HG03432 (cell line): ENCODE results near the gene TMEM263.
"Not testable (repeated sequence)": the region's sequence is repeated elsewhere in the genome, so short reads cannot be mapped to it uniquely, and the experiment has no call there.

ENCODE experiments used
- ATAC-seq: cut with Tn5 transposase; IDR thresholded peaks from one replicate; pipeline ENCODE4 v1.9.1; 2021; ENCODE audit warnings: mild to moderate bottlenecking, moderate library complexity; ENCODE audit not compliant: unreplicated experiment

The TMEM263 gene

DNA sequence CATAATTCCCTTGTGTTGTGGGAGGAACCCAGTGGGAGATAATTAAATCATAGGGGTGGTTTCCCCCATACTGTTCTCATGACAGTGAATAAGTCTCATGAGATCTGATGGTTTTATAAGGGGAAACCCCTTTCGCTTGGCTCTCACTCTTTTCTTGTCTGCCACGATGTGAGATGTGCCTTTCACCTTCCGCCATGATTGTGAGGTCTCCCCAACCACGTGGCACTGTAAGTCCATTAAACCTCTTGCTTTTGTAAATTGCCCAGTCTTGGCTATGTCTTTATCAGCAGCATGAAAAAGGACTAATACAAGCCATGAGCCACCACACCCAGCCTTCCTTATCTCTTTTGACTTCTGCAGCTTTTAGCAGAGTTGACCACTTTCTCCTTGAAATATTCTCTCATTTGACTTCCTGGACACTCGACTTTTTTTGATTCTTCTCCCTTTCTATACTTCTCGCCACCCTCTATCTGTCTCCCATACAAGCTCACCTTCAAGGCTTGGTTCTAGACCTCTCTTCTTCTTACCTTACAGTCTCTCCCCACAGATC lies 29.0 kb downstream of the TMEM263 start:
- ATAC-seq, result no peak

DNA sequence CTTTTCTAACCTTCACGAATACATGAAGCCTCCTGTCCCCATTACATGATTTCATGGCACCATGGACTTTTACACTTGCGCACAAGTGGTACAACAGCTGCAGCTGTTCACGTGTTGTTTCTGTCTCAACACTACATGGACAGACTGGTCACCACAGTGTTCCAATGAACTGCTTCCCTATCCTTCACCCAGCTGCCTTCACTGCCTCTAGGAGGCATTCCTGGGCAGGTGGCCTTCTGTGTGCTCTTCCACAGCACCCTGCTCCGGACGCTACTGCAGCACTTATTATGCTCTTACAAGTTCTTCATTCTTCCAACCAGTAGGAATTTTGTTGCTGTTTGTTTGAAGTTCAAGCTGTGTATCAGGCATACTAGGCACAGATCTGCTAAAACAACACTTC lies 29.8 kb downstream of the TMEM263 start:
- ATAC-seq, result no peak

DNA sequence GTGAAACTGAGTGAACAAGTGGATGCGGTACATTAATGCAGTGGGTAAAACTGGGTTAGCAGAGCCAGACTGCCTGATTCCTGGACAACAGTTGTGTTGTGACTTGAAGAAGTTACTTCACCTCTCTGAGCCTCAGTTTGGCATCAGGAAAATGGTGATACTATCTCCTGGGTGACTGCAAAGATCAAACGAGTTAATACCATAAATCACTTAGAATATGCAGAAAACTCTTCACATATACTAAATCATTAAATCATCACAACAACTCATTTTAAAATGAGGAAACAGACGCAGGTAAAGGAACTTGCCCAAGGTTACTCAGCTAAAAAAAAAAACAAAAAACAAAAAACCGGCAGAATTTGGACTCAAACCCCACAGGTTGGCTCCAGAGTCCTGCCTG lies 30.4 kb downstream of the TMEM263 start:
- ATAC-seq, result no peak

DNA sequence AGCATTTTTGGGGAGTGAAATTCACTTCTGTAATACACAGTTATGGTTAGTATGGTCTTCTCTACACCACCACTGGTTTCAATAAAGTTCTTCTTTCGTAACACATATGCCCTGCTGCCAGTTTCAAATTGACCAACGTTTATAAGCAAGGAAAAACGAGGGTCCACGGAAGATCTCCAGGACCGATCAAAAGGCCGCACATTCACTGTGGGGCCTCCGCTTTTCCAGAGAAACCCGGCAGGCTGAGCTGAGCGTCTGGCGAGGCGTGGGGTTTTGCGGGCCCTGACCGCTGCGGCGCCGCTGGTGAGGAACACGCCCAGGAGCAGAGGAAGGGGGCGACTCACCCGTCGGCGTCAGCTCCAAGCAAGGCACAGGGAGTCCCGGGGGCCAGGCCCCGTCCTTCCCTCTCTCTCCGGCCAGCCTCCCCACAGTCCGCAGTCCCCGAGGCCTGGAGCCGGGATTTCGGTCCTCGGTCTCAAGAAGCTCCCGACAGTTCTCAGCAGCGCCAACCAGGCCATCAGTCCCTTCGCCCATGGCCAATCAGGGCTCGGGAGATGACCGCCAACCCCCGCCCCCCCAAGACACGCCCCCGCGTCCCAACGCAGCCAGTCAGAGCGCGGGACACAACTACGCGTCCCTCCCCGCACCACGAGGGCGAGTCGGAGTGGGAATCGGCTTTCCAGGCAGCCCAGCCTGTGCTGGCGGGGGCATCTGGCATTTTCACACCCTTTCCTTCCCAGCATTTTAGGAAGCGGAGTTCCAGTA lies 31.1 kb downstream of the TMEM263 start, which contains the start of gene MTERF2:
Gene MTERF2, minus strand, starts transcription at position 522 of the 765 bp plus-strand sequence. CDS start 8,432 bp downstream, outside the sequence.
- peak; percentile 97 for ATAC-seq

DNA sequence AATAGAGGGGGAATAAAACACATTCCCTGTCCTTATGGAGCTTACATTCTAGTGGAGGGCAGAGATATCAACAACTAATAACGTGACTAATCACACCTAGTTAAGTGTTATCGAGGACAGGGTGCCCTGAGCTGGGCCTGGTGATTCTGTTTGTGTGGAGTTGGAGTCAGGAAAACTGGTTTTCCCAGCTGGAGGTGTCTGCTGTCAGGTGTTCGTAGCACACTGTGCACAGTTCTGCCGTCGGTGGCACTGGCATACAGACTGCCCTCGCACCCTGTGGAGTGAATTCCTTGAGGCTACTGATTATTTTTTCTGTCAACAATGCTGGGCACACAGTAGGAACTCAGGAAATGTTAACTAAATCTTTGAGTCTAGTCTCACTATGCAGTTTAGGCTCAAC lies 32.1 kb downstream of the TMEM263 start:
- ATAC-seq, result no peak

DNA sequence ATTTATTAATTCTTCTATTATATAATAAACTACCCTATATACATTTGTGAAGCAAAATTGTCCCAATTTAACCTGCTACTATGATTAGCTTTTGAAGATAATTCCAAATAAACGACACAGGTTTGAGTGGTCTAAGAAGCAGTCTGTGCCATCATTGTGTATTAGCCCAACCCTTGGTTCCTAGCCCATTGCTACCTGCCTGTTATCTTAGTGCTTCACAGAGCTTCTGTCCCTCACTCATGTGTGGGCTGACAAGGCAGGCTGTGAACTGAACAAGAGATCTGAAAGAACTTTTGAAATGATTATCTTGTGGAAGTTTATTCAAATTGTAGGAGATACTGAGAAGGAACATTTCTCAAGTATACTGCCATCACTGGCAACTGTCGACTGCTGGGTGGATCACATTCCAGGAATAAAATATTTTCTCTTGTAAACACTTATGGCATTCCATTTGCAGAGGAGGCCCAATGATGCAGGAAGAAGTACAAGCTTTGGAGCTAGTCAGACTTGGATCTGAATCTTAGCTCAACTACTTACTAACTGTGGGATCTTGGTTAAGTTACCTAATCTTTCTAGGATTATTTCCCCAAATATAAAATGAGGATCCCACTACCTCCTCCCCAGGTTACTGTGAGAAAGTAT lies 39.0 kb downstream of the TMEM263 start:
- ATAC-seq, result no peak

DNA sequence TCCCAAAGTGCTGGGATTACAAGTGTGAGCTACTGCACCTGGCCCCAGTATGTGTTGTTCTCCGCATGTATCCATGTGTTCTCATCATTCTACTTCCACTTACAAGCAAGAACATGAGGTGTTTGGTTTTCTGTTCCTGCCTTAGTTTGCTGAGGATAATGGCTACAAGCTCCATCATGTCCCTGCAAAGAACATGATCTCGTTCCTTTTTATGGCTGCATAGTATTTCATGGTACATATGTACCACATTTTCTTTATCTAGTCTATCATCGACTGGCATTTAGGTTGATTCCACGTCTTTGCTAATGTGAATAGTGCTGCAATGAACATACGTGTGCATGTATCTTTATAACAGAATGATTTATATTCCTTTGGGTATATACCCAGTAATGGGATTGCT lies 40.4 kb downstream of the TMEM263 start:
- ATAC-seq, result not testable (repeated sequence)

DNA sequence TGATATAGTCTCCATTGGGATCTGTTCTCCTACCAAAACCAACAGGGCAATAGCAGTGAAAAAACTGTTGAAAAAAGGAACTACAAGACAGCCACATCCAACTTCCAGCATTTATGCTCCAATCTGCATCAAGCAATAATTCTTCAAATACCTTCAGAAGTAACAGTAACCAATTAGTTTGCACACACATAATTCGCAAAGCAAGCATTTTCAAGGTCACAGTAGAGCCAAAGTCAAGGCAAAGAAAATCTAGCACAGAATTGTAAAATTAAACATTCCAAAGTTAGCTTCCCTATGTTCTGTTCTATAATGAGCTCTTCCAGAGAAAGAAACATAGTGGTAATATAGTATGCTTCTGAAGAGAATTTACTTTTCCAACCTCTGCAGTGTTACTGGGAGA lies 42.2 kb downstream of the TMEM263 start:
- no peak for ATAC-seq

DNA sequence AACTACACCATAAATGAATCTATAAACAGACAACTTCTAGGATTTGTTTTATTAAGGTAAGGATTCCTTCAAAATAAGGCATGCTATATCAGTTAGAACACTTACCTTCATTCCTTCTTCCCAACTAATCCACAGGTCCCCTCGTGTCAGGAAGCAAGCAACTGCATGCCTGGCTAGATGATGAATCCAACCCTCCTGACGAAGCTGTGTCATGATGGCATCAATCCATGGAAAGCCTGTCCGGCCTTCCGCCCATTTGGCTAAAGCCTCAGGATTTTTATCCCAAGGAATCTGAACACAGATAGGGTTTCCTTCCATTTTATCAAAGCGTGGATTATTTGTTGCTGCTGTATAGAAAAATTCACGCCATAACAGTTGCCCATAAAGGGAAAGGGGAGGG lies 43.7 kb downstream of the TMEM263 start:
- no peak for ATAC-seq

DNA sequence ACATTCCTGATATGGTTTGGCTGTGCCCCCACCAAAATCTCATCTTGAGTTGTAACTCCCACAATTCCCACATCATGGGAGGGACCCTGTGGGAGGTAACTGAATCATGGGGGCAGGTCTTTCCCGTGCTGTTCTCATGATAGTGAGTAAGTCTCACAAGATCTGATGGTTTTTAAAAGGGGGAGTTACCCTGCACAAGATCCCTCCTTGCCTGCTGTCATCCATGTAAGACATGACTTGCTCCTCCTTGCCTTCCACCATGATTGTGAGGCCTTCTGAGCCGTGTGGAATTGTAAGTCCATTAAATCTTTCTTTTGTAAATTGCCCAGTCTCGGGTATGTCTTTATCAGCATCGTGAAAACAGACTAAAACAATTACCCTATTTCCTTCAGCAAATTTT lies 47.0 kb downstream of the TMEM263 start:
- ATAC-seq, result not testable (repeated sequence)

DNA sequence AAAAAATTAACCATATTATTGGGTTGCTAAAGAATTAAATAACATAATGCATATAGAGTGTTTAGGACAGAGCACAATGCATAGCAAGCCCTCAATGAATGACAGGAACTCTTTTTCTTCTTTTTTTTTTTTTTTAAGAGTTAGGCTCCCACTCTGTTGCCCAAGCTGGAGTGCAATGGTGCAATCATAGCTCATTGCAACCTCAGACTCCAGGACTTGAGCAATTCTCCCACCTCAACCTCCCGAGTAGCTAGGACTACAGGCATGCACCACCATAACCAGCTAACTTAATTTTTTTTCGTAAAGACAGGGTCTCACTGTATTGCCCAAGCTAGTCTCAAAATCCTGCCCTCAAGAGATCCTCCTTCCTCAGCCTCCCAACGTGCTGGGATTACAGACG lies 51.7 kb downstream of the TMEM263 start:
- ATAC-seq, result no peak

DNA sequence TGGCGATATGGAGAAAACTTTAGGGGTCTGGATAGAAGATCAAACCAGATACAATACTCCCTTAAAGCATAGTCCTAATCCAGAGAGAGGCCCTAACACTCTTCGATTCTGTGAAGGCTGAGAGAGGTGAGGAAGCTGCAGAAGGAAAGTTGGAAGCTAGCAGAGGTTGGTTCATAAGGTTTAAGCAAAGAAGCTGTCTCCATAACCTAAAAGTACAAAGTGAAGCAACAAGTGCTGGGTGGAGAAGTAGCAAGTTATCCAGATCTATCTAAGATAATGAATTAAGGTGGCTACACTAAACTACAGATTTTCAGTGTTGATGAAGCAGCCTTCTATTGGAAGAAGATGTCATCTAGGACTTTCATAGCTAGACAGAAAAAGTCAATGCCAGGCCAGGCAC lies 55.8 kb downstream of the TMEM263 start:
- no peak for ATAC-seq

DNA sequence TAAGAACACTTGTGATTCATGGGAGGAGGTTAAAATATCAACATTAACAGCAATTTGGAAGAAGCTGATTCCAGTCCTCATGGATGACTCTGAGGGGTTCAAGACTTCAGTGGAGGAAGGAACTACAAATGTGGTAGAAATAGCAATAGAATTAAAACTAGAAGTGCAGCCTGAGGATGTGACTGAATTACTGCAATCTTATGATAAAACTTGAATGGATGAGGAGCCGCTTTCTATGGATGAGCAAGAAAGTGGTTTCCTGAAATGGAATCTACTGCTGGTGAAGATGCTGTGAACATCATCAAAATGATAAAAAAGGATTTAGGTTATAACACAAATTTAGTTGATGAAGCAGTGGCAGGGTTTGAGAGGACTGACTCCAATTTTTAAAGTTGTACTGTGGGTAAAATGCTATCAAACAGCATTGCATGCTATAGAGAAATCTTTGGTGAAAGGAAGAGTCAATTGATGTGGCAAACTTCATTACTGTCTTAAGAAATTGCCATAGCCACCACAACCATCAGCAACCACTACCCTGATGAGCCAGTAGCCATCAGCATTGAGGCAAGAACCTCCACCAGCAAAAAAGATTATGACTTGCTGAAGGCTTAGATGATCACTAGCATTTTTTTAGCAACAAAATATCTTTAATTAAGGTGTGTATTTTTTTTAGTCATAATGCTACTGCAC lies 57.2 kb downstream of the TMEM263 start:
- ATAC-seq, result no peak

DNA sequence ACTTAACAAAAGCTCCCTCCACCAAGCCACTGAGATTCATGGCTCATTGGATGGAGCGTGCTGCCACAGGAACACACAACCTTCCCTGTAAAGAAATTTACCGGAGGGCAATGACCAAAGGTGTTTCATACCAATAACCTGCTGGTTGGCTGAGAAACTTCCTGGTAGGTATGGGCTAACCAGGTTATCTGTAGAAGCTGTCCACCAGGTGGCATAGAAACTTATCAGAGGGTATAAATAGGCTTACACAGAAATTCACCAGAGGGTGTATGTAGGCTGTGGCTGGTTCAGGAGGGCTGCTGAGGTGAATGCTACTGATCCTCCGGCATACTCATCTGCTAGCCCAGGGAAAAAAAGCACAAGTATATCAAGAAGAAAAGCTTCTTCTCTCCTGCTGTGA lies 58.3 kb downstream of the TMEM263 start:
- ATAC-seq, result no peak

DNA sequence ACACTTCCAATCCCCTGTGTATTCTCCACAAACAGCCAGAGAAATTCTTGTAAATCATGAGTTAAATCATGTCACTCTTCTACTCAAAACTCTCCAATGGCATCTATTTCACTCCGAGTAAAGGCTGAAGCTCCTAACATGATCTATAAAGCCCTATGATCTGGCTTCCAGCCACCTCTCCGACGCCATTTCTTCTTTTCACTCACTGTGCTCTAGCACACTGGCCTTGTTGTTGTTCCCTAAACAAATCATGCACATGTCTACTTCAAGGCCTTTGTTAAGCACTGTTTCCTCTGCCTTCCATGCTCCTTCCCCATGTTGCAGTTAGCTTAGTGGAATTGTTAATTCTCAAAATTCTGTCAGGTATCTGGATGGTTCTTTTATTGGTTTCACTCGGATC lies 61.3 kb downstream of the TMEM263 start:
- no peak for ATAC-seq

DNA sequence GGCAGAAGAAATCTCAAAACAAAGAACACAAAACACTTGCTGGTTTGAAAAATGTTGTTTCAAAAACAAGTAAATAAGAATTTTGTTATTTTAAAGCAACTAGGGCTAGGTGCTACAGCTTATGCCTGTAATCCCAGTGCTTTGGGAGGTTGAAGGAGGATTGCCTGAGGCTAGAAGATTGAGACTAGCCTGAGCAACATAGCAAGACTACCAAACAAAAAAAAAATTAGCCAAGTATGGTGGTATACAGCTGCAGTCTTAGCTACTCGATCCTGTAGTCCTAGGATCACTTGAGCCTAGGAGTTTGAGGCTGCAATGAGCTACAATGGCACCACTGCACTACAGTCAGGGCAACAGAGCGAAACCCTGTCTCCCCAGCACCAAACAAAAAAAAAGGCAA lies 63.8 kb downstream of the TMEM263 start:
- no peak for ATAC-seq
